SK-N-MC (cell line): ENCODE measurements around the gene DOCK1.

Experiments
- EZH2 ChIP-seq: fragments of 200-600 bp; sonication (generic); IDR thresholded peaks from one replicate; pipeline ENCODE4 v1.6.1; 2017; ENCODE audit warnings: antibody characterized with exemption
- FOXP2 ChIP-seq: optimal IDR thresholded peaks from 2 replicates; pipeline ENCODE3; 2011; ENCODE audit warnings: mild to moderate bottlenecking, moderate library complexity; ENCODE audit not compliant: insufficient read depth; ENCODE audit errors: extremely low read length, control extremely low read depth
- POLR2AphosphoS5 ChIP-seq: IDR thresholded peaks from 2 replicates; pipeline ENCODE4 v1.6.1; 2012; ENCODE audit warnings: mild to moderate bottlenecking, low read depth, low read length, borderline replicate concordance

DNA sequence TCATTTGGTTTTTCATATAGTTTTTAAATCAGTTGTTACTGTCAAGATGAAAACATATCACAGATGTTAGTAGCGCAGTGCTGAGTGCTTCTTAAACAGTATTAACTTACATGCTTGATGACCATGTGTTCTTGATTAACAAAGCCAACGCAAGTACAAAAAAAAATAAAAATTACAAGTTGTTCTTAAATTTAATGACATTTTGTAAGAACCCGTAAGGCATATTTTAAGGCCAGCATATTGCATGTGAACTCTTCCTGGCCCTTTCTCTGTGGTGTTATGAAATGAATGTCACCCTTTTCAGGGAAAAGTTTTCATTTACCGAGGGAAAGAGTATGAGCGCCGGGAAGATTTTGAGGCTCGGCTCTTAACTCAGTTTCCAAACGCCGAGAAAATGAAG lies 503.5 kb downstream of the DOCK1 start:
- TF ChIP-seq POLR2AphosphoS5 (no peak), EZH2 (no peak), FOXP2 (no peak)
